Vagina (tissue), 2 donors: Measurements from ENCODE around the gene F12. TPM values are rescaled to one million over a fixed set of nuclear protein-coding genes. Genes with fewer than 3 reads are reported as not detected.

Source experiments
- DNase-seq, 2 donors: peaks; one replicate each; pipeline ENCODE4 v3.0.0-alpha.2; 2017; ENCODE audit errors: extremely low spot score in 2 of 2
- H3K27ac ChIP-seq: fragments of 200-600 bp; sonication (generic); one replicate; pipeline ENCODE4 v1.5.1; 2019
- H3K27me3 ChIP-seq: fragments of 200-600 bp; sonication (generic); one replicate; pipeline ENCODE4 v1.5.1; 2019
- H3K36me3 ChIP-seq, 2 donors: fragments of 200-600 bp; sonication (generic); one replicate each; pipeline ENCODE4 v1.5.1; 2017 to 2019
- H3K4me1 ChIP-seq: fragments of 200-600 bp; sonication (generic); one replicate; pipeline ENCODE4 v1.5.1; 2019
- H3K4me3 ChIP-seq, 2 donors: fragments of 200-600 bp; sonication (generic); 1 replicate in 1 of 2; 2 replicates in 1 of 2; pipeline ENCODE4 v1.5.1; 2016 to 2019
- H3K9me3 ChIP-seq: fragments of 200-600 bp; sonication (generic); one replicate; pipeline ENCODE4 v1.5.1; 2019
- POLR2A ChIP-seq, 2 donors: fragments of 450-650 bp; IDR thresholded peaks; one replicate each; pipeline ENCODE4 v1.6.1; 2017; ENCODE audit warnings: antibody characterized with exemption in 2 of 2, mild to moderate bottlenecking in 2 of 2, moderate library complexity in 2 of 2
- POLR2AphosphoS5 ChIP-seq, 2 donors: sonication (generic); formaldehyde crosslinking; IDR thresholded peaks; one replicate each; pipeline ENCODE4 v1.9.0; 2017; ENCODE audit warnings: antibody characterized with exemption in 2 of 2, mild to moderate bottlenecking in 2 of 2, low read depth in 1 of 2; ENCODE audit not compliant: insufficient read depth in 1 of 2
- intact Hi-C: fragments of 100-400 bp; cut with DNase I; formaldehyde crosslinking; loops from one replicate; pipeline ENCODE4 v1.15.1; 2023
- total RNA-seq: library from RNA; depleted of rRNA; stranded (reverse); fragments of >200 nt; gene quantifications from one replicate; pipeline ENCODE4 v1.2.3, GENCODE V29; 2016
- TF ChIP-seq, protein P1 (sequence below), 3 experiments: fragments of 450-650 bp in 2 of 3; fragments of 200-600 bp in 1 of 3; sonication (generic) in 1 of 3; IDR thresholded peaks; one replicate each; pipeline ENCODE4 v1.5.1; 2017 to 2019; ENCODE audit warnings: antibody characterized with exemption in 3 of 3, mild to moderate bottlenecking in 2 of 3, moderate library complexity in 2 of 3

Gene F12
- total RNA-seq, 1 donor from 2014 or later: 5.2 TPM

DNA sequence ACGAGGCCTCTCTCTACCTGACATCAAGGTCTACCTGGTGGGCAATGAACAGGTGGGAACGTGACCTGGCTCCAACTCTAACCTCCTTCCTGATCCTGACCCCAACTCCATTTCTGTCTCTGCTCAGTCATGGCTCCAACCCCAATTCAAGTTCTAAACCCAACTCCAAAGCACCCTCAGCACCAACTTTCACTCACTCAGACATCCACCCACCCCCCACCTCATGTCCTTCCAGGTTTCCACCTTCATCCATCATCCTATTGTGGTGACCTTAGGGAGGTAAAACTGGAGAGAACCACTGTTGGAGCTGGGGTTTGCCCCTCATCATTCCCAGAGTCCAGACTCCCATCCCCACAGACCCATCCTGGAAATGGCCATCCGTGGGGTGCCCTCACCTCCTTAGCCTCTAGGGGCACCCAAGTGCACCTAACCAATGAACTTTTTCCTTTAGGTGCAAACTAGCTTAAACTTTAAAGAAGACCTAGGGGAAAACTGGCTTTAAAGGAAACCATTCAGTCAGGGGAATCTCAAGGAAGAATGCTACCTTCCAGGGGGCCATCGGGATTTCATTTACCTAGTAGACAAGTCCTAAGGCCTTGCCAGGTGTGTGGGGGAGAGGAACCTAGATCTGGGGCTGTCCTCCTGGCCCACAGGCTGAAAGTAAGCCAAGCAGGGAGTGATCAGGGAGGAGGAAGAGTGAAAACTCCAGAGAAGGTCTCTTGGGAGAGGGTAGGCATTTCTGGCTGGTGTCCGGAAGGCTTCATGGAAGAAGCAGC is 40.3 kb downstream of the F12 start:
- Histone ChIP-seq H3K9me3 (no peaks in the 10 kb centered on the region), H3K4me3 (no peak overlapping the region), H3K36me3 (no peaks in the 10 kb centered on the region), H3K27ac (no peak overlapping the region), H3K27me3 (no peaks in the 10 kb centered on the region), H3K4me1 (peaks cover 62% of the 10 kb centered on the region)
- intact Hi-C loops: no loop called here
- DNase-seq: no peak
- TF ChIP-seq POLR2A (IDR thresholded peaks at IDR 0.05): no peak
- TF ChIP-seq, protein P1, sequence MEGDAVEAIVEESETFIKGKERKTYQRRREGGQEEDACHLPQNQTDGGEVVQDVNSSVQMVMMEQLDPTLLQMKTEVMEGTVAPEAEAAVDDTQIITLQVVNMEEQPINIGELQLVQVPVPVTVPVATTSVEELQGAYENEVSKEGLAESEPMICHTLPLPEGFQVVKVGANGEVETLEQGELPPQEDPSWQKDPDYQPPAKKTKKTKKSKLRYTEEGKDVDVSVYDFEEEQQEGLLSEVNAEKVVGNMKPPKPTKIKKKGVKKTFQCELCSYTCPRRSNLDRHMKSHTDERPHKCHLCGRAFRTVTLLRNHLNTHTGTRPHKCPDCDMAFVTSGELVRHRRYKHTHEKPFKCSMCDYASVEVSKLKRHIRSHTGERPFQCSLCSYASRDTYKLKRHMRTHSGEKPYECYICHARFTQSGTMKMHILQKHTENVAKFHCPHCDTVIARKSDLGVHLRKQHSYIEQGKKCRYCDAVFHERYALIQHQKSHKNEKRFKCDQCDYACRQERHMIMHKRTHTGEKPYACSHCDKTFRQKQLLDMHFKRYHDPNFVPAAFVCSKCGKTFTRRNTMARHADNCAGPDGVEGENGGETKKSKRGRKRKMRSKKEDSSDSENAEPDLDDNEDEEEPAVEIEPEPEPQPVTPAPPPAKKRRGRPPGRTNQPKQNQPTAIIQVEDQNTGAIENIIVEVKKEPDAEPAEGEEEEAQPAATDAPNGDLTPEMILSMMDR (IDR thresholded peaks at IDR 0.05): peak in 1 of 3 experiments; percentile 12
- TF ChIP-seq POLR2AphosphoS5 (IDR thresholded peaks at IDR 0.05; ENCODE audit: insufficient read depth in 1 of 2, low read depth in 1 of 2): no peak

DNA sequence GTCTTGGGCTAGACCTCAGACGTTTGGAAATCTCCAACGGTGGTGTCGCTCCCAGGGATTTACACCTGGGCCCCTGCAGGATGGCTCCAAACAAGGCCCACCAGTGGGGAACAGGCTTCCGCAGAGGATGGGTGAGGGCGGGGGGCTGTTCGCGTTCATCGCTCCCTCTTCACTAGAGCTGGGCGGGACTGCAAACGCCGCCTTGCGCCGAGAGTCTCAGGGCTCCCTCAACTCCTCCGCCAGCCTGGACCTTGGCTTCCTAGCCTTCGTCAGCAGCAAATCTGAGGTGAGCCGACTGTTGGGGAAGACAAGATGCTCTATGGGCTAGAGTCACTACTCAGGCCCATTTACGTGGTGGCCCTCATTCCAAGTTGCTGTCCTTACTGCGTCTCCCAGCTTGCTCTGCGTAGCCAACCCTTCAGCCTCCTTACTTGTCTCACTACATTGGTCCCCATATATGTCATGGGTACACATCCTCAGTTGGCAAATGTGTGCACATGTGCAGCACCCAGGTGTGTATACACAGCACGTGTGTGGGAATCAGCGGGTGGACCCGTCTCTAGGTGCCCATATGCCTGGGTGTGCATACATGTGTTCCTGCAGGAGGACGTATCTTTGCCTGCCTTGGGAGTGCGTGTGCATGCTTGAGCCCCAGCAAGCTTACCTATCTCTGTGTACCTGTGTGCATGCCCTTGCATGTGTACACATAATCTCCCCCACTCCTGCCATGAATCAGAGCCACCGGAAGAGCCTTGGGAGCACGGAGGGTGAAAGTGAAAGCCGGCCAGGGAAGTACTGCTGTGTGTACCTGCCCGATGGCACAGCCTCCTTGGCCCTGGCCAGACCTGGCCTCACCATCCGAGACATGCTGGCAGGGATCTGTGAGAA is 41.1 kb downstream of the F12 start:
- peak overlapping the region; percentile 92 for H3K27ac ChIP-seq
- TF ChIP-seq POLR2A (IDR thresholded peaks at IDR 0.05) (no peak), POLR2AphosphoS5 (IDR thresholded peaks at IDR 0.05; ENCODE audit: insufficient read depth in 1 of 2, low read depth in 1 of 2) (no peak)
- TF ChIP-seq, protein P1 (IDR thresholded peaks at IDR 0.05): no peak
- no peak for DNase-seq
- no peaks in the 10 kb centered on the region for H3K9me3 ChIP-seq
- H3K27me3 ChIP-seq: no peaks in the 10 kb centered on the region
- H3K36me3 ChIP-seq: no peaks in the 10 kb centered on the region
- H3K4me3 ChIP-seq: peak overlapping the region; percentile 52 to 58
- peaks cover 63% of the 10 kb centered on the region for H3K4me1 ChIP-seq
- intact Hi-C loops: no loop called here

DNA sequence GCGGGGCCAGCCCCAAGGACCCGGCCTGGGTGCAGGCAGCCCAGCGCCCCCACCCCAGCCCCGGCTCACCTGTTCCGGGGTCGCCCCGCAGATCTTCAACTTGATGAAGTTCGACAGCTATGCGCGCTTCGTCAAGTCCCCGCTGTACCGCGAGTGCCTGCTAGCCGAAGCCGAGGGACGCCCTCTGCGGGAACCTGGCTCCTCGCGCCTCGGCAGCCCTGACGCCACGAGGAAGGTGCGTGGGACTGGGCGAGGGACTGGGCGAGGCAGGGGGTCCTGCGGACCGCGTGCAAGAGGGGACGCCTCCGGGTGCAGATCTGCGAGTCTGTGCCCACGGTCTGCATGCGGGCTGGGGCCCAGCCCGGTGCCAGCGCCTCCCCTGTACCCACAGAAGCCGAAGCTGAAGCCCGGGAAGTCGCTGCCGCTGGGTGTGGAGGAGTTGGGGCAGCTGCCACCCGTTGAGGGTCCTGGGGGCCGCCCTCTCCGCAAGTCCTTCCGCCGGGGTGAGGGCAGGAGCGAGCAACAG is 42.0 kb downstream of the F12 start:
- Histone ChIP-seq H3K4me3 (peak overlapping the region; percentile 52 to 58), H3K27ac (peak overlapping the region; percentile 92), H3K36me3 (no peaks in the 10 kb centered on the region), H3K9me3 (no peaks in the 10 kb centered on the region), H3K27me3 (no peaks in the 10 kb centered on the region), H3K4me1 (peaks cover 62% of the 10 kb centered on the region)
- no peak for TF ChIP-seq POLR2AphosphoS5 (IDR thresholded peaks at IDR 0.05; ENCODE audit: insufficient read depth in 1 of 2, low read depth in 1 of 2)
- TF ChIP-seq, protein P1 (IDR thresholded peaks at IDR 0.05): peak in 1 of 3 experiments; percentile 26
- intact Hi-C loops: no loop called here
- DNase-seq: no peak

DNA sequence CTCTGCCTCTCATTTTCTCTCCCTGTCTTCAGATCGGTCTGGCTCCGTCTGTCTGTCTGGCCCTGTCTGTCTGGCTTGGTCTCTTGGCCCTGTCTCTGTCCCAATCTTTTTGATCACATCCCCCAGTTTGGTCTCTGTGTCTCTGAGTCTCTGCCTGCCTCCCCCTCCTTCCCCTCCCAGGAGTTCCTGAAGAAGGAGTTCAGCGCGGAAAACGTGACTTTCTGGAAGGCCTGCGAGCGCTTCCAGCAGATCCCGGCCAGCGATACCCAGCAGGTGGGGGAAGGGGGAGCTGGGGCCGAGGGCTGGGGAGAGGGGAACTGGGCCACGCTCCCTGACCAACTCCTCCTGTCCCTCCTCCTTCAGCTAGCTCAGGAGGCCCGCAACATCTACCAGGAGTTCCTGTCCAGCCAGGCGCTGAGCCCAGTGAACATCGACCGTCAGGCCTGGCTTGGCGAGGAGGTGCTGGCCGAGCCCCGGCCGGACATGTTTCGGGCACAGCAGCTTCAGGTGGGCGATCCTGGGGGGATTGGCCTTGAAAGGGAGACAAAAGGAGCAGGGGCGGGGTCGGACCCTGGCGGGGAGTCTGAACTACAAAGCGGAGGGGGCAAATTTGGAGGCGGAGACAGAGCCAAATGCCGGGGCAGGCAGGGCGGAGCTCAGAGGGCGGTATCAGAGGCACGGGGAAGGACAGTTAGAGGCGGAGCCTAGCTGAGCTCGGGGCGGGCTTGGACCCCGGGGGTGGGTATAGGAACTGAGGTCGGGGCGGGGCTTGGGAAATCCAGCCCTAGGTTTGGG is 42.6 kb downstream of the F12 start:
- intact Hi-C loops: no loop called here
- no peaks in the 10 kb centered on the region for H3K27me3 ChIP-seq
- peak overlapping the region; percentile 92 for H3K27ac ChIP-seq
- TF ChIP-seq POLR2A (IDR thresholded peaks at IDR 0.05): no peak
- peak; percentile 31 to 89 for TF ChIP-seq POLR2AphosphoS5 (IDR thresholded peaks at IDR 0.05; ENCODE audit: insufficient read depth in 1 of 2, low read depth in 1 of 2)
- TF ChIP-seq, protein P1 (IDR thresholded peaks at IDR 0.05): no peak
- H3K36me3 ChIP-seq: no peaks in the 10 kb centered on the region
- no peaks in the 10 kb centered on the region for H3K9me3 ChIP-seq
- peaks cover 62% of the 10 kb centered on the region for H3K4me1 ChIP-seq
- DNase-seq: peak in 1 of 2 donors; percentile 94
- H3K4me3 ChIP-seq: peak overlapping the region; percentile 52 to 58
